ENCODE data around the gene DIPK2A. TPM values are rescaled to one million over a fixed set of nuclear protein-coding genes. Genes with fewer than 3 reads are reported as not detected.

DIPK2A gene
- total RNA-seq, 1 donor from 2014 or later, result 52.0 TPM

DNA sequence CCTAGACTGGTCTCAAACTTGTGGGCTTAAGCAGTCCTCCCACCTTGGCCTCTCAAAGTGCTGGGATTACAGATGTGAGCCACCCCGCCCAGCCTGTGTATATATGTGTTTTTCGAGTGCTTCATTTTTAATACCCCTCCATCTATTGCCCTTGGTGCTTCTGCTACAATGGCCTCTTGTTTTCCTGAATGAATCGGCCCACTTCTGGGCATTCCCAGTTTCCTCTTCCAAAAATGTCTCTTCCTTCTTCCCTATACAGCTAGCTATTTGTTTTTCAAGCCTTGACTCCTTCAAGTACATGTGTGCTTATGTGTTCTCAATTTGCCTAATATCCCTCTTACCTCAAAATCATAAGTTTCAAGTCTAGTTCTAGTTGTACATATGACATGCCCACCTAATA is 16.7 kb downstream of the DIPK2A start:
- no peak overlapping the region for H3K27ac Mint-ChIP-seq
- H3K4me3 Mint-ChIP-seq, result no peak overlapping the region
- no peak for DNase-seq (ENCODE audit: low spot score in 2 of 2, unreplicated experiment in 2 of 2)
- H3K4me1 Mint-ChIP-seq, result peaks cover 2% of the 10 kb centered on the region
- peaks cover 47% of the 10 kb centered on the region for H3K36me3 Mint-ChIP-seq
- H3K9me3 Mint-ChIP-seq, result peaks cover 16% of the 10 kb centered on the region
- no peaks in the 10 kb centered on the region for H3K27me3 Mint-ChIP-seq (ENCODE audit: low read depth)
- TF ChIP-seq, protein P1, sequence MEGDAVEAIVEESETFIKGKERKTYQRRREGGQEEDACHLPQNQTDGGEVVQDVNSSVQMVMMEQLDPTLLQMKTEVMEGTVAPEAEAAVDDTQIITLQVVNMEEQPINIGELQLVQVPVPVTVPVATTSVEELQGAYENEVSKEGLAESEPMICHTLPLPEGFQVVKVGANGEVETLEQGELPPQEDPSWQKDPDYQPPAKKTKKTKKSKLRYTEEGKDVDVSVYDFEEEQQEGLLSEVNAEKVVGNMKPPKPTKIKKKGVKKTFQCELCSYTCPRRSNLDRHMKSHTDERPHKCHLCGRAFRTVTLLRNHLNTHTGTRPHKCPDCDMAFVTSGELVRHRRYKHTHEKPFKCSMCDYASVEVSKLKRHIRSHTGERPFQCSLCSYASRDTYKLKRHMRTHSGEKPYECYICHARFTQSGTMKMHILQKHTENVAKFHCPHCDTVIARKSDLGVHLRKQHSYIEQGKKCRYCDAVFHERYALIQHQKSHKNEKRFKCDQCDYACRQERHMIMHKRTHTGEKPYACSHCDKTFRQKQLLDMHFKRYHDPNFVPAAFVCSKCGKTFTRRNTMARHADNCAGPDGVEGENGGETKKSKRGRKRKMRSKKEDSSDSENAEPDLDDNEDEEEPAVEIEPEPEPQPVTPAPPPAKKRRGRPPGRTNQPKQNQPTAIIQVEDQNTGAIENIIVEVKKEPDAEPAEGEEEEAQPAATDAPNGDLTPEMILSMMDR (IDR thresholded peaks at IDR 0.05; ENCODE audit: unreplicated experiment), result no peak

DNA sequence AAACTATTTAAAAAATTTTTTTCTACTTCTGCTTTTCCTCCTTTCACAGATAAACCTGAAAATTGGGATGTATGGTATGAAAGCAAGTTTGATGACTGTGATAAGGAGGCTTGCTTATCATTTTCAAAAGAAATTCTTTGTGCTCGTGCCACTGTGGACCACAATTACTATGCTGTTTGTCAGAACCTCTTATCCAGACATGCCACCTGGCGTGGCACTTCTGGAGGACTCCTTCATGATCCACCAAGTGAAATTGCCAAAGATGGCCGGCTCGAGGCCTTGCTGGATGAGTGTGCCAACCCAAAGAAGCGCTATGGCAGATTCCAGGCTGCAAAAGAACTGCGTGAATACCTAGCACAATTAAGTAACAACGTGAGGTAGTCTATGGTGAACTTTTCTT is 17.8 kb downstream of the DIPK2A start:
- H3K27me3 Mint-ChIP-seq (ENCODE audit: low read depth), result no peaks in the 10 kb centered on the region
- peaks cover 49% of the 10 kb centered on the region for H3K36me3 Mint-ChIP-seq
- TF ChIP-seq, protein P1 (IDR thresholded peaks at IDR 0.05; ENCODE audit: unreplicated experiment), result no peak
- H3K27ac Mint-ChIP-seq, result no peak overlapping the region
- DNase-seq (ENCODE audit: low spot score in 2 of 2, unreplicated experiment in 2 of 2), result no peak
- H3K4me3 Mint-ChIP-seq, result no peak overlapping the region
- peaks cover 10% of the 10 kb centered on the region for H3K9me3 Mint-ChIP-seq
- peaks cover 2% of the 10 kb centered on the region for H3K4me1 Mint-ChIP-seq

DNA sequence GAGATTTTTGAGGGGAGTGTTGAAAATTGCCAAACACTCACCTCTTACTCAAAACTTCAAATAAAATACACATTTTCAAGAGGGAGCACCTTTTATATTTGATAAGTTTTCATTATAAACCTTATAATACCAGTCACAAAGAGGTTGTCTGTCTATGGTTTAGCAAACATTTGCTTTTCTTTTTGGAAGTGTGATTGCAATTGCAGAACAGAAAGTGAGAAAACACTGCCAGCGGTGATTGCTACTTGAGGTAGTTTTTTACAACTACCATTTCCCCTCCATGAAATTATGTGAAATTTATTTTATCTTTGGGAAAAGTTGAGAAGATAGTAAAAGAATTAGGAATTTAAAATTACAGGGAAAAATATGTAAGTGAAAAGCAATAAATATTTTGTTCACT is 20.1 kb downstream of the DIPK2A start:
- Mint-ChIP-seq H3K4me1 (peaks cover 2% of the 10 kb centered on the region), H3K36me3 (peaks cover 42% of the 10 kb centered on the region), H3K27ac (no peak overlapping the region), H3K4me3 (no peak overlapping the region), H3K9me3 (peaks cover 4% of the 10 kb centered on the region), H3K27me3 (ENCODE audit: low read depth) (no peaks in the 10 kb centered on the region)
- TF ChIP-seq, protein P1 (IDR thresholded peaks at IDR 0.05; ENCODE audit: unreplicated experiment), result no peak
- no peak for DNase-seq (ENCODE audit: low spot score in 2 of 2, unreplicated experiment in 2 of 2)

DNA sequence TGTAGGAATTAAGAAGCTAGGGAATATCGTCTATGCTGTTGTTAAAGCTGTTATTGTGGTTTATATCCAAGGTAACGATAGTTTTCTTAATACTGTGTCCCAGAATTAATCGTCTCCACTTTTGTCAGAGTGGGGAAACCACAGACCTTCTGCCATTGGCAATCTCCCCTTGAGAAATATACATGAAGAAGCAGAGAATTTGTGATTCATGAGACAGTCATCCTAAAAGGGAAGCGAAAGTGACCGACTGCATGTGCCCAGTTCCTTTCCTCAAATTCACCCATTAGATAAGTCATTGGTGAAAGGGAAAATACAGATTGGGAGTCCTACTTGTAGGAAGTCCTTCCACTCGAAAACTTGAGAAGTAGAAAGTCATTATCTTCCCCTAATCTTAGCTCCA is 26.6 kb downstream of the DIPK2A start:
- TF ChIP-seq, protein P1 (IDR thresholded peaks at IDR 0.05; ENCODE audit: unreplicated experiment), result no peak
- H3K4me3 Mint-ChIP-seq, result no peak overlapping the region

DNA sequence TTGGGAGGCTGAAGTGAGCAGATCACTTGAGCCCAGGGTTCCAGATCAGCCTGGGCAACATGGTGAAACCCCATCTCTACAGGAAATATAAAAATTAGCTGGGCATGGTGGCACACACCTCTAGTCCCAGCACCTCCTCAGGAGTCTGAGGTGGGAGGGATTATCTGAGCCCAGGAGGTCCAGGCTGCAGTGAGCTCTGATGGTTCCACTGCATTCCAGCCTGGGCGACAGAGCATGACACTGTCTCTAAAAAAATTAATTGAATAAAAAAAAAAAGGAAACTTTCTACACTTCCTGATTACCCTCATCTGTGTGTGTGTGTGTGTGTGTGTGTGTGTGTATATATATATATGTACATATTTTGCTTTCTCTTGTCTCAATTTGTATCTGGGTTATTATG is 31.4 kb downstream of the DIPK2A start:
- Mint-ChIP-seq H3K4me3 (no peak overlapping the region), H3K9me3 (no peaks in the 10 kb centered on the region), H3K4me1 (peaks cover 5% of the 10 kb centered on the region), H3K27me3 (ENCODE audit: low read depth) (no peaks in the 10 kb centered on the region), H3K27ac (no peak overlapping the region), H3K36me3 (peaks cover 16% of the 10 kb centered on the region)
- DNase-seq (ENCODE audit: low spot score in 2 of 2, unreplicated experiment in 2 of 2), result no peak
- TF ChIP-seq, protein P1 (IDR thresholded peaks at IDR 0.05; ENCODE audit: unreplicated experiment), result no peak

More for the DNA sequence above, 26.6 kb downstream of the DIPK2A start:
- DNase-seq (ENCODE audit: low spot score in 2 of 2, unreplicated experiment in 2 of 2), result no peak
- H3K27ac Mint-ChIP-seq, result no peak overlapping the region
- peaks cover 34% of the 10 kb centered on the region for H3K36me3 Mint-ChIP-seq
- H3K4me1 Mint-ChIP-seq, result no peaks in the 10 kb centered on the region
- no peaks in the 10 kb centered on the region for H3K27me3 Mint-ChIP-seq (ENCODE audit: low read depth)
- no peaks in the 10 kb centered on the region for H3K9me3 Mint-ChIP-seq

DNA sequence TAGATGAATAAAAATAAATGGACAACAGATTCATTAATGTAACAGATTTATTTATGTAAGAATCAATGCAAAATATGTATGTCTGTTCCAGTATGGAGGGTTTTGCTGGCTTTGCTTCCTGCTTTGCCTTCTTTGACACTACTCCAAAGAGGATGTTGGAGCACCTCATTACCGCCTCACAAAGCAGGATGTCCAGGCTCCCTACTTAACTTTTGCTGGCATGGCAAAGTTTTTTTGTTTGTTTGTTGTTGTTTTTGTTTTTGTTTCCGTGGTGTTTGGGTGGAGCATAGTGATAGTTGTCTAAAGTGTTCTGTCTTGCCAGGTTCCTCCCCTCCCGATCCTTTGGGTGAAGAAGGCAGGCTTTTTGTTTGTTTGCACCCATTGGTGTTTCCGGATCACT is 38.7 kb downstream of the DIPK2A start:
- H3K4me1 Mint-ChIP-seq, result peaks cover 4% of the 10 kb centered on the region
- H3K4me3 Mint-ChIP-seq, result no peak overlapping the region
- no peak for DNase-seq (ENCODE audit: low spot score in 2 of 2, unreplicated experiment in 2 of 2)
- H3K27ac Mint-ChIP-seq, result no peak overlapping the region
- TF ChIP-seq, protein P1 (IDR thresholded peaks at IDR 0.05; ENCODE audit: unreplicated experiment), result no peak
- no peaks in the 10 kb centered on the region for H3K36me3 Mint-ChIP-seq
- H3K27me3 Mint-ChIP-seq (ENCODE audit: low read depth), result no peaks in the 10 kb centered on the region
- no peaks in the 10 kb centered on the region for H3K9me3 Mint-ChIP-seq

Data from mesothelial cell of epicardium (in vitro differentiated cells).